LNCAP (cell line): Measurements from ENCODE around the gene ZNF609.

Source experiments
- TF ChIP-seq, protein P1 (sequence below): fragments of 450-650 bp; IDR thresholded peaks from 2 replicates; pipeline ENCODE4 v1.5.1; 2017; ENCODE audit warnings: mild to moderate bottlenecking

The ZNF609 gene

DNA sequence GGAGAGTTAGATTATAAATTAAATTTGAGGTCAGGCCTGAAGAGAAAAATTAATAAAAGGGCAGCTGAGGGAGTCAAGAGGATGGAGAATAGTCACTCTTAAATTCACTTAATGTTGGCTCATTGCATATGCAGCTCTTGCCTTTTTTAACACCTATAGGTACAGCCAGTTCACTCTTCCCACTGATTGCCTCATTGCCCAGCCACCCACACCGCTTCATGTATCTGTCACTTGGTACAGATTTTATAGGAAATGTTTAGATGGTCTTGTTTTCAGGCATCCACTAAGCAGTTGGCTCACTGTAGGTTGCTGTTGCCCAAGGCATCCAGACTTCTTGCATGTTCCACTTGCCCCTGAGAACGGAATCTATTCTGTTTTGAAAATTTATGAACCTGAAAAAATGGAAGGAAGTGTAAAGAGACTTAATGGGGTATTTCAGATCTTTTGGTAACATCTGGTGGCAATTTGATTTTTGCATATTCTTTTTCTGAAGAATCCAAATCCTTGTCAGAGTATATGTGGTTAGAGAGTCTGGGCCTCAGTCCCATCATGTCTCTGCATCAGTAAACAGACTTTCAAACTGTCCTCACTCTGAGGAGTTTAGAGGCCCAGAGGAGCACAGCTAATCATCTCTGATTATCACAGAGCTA, 163.1 kb downstream of the ZNF609 start:
- TF ChIP-seq, protein P1, sequence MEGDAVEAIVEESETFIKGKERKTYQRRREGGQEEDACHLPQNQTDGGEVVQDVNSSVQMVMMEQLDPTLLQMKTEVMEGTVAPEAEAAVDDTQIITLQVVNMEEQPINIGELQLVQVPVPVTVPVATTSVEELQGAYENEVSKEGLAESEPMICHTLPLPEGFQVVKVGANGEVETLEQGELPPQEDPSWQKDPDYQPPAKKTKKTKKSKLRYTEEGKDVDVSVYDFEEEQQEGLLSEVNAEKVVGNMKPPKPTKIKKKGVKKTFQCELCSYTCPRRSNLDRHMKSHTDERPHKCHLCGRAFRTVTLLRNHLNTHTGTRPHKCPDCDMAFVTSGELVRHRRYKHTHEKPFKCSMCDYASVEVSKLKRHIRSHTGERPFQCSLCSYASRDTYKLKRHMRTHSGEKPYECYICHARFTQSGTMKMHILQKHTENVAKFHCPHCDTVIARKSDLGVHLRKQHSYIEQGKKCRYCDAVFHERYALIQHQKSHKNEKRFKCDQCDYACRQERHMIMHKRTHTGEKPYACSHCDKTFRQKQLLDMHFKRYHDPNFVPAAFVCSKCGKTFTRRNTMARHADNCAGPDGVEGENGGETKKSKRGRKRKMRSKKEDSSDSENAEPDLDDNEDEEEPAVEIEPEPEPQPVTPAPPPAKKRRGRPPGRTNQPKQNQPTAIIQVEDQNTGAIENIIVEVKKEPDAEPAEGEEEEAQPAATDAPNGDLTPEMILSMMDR, result no peak

DNA sequence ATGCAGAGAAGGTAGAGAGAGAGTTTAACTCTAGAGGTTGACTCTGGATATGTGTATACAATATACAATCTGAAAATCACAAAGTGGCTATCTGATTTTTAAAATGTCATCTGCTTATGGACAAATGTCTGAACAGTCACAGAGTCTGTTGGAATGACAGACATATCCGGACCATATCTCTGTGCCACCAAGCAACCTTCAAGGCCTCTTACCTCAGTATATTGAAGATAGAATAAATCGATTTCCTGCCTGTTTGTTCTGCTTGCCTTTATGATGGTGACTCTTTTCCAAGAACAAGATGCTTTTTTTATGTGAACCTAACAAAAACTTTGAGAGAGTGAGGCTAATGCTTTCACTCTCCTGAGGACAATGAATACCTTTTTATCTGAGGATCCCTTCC, 163.9 kb downstream of the ZNF609 start:
- TF ChIP-seq, protein P1, result no peak

DNA sequence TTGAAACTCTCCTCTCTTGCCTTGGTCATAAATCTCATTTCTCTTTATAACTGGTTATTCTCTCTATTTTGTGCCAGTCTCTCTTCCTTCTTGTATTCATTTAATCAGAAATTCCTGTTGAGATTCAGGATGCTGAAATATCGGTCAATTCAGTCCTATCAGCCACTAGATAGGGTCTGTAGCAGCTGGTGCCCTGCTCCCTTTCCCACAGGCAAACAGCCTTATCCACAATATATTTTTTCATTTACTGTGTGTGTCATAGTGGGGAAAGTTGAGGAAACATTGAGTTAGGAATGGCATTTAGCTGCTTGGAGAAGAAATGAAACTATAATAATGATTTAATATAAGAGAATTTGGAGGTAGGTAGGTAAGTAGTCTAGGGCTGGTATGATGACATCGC, 168.7 kb downstream of the ZNF609 start:
- TF ChIP-seq, protein P1, result no peak

DNA sequence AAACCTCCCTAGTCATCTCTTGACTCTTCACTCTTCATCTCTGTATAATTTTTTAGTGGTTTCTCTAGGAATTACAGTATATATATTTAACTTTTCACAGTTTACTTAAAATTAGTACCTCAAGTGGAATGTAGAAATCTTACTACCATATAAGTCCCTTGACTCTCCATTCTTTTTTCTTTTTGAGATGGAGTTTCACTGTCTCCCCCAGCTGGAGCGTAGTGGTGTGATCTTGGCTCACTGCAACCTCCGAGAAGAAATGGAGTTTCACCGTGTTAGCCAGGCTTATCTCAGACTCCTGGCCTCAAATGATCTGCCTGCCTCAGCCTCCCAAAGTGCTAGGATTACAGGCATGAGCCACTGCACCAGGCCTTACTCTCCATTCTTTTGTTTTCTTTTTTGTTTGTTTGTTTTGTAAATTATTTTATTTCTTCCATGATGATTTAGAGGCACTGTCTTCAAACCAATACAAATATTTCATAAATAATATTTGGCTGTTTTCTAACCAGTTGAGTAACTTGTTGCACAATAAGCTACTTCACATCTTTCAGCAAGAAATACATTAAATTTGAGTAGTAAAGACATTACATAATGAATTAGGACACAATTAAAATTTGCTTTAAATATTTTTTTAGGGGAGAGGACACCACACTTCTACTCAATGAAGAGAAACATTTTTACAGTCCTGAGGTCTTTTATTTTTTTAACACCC, 170.2 kb downstream of the ZNF609 start:
- TF ChIP-seq, protein P1, result no peak

DNA sequence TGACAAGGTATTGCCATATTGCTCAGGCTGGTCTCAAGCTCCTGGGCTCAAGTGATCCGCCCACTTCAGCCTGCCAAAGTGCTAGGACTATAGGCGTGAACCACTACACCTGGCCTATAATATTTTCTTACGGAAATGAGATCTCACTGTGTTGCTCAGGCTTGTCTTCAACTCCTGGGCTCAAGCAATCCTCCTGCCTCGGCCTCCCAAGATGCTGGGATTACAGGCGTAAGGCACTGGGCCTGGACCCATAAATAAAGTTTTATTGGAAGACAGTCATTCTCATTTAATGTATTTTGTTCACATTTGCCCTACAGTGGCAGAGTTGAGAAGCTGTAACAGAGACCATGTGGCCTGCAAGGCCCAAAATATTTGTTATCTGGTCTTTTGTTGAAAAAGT, 173.0 kb downstream of the ZNF609 start:
- TF ChIP-seq, protein P1, result no peak

DNA sequence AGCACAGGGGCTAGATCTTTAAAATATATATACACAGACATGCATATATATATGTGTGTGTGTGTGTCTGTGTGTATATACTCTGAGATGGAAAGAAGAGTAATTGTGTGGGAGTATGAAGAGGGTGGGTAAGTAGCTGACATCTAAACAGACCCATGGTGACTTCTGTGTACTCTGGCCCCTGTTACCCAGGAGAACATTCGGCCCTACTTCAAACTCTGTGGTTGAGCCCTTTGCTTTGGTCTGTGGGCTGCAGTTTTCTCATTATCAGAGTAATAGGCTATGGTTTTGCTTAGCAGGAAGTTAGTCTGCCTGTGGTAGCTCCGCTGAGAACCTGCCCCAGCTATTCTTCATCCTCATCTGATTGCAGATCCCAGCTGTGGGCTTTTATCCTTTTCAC, 173.6 kb downstream of the ZNF609 start:
- TF ChIP-seq, protein P1, result no peak

DNA sequence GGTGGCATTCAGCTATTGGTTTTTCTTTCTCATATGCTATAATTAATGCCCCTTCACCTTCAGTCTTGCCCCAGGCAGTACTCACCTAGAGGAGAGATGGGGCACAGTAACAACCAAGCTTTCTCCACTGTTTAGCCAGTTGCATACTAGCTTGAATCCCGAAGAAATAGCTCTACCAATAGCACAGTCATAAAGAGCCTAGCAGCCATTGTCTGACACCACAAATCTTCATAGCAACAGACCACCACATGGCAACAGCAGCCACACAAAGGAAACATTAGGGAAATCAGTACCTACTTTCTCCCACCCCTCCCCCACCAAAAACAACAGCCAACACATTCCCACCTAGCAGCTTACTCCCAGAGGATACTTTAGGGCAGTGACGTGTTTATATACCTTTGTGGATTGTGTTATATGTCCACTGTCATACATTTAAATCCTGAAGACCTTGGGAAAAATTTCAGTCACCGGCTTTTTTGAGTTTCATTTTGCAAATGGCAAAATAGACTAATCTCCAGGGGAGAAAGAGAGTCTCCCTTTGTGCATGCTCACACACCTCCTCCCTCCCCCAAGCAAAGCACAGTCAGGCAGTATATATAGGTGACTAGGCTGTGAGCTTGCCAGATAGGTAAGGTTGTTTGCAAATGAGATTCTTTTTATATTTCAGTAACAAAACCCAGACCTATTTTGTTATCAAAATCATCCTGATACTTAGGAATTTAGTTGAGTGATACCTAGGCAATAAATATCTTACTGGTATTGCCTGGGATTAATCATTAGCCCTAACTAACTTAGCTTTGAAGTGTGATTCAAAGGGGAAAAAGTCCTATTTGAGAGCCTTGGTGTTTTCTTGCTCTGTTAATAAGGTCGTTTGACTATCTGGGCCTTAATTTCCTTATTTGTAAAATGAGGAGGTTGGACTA, 174.5 kb downstream of the ZNF609 start:
- TF ChIP-seq, protein P1, result no peak
